Activated CD8-positive, alpha-beta memory T cell treated with anti-CD3 and anti-CD28 coated beads, Interleukin-2, amount 50 U/mL, for 48 hours (primary cell): ENCODE data around the gene ARG2.
A peak's percentile ranks its signal among the peaks of the same experiment; 100 is the strongest.
"Not testable (repeated sequence)": the region's sequence is repeated elsewhere in the genome, so short reads cannot be mapped to it uniquely, and the experiment has no call there.

Experiments
- DNase-seq: peaks from one replicate; pipeline ENCODE4 v3.0.0-alpha.2; 2020

The ARG2 gene

DNA sequence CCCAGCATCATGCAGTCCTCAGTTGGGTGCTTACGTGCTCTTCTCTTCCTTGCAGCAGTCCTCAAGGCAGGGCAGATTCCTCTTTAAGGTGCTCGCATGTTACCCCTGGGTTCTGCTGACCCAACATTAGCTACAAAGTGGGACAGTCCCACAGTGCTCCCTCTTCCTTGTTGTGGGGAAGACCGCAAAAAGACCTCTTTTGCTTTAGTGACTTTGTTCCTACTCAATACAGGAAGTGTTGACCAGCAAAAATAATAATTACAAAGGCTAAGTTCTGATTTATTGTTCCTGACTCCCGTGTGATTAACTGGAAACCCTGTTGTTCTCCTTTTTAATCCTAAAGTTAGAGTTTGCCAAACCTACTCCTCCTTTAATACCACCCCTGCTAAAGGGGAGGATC is 33.4 kb upstream of the ARG2 start:
- DNase-seq: no peak

DNA sequence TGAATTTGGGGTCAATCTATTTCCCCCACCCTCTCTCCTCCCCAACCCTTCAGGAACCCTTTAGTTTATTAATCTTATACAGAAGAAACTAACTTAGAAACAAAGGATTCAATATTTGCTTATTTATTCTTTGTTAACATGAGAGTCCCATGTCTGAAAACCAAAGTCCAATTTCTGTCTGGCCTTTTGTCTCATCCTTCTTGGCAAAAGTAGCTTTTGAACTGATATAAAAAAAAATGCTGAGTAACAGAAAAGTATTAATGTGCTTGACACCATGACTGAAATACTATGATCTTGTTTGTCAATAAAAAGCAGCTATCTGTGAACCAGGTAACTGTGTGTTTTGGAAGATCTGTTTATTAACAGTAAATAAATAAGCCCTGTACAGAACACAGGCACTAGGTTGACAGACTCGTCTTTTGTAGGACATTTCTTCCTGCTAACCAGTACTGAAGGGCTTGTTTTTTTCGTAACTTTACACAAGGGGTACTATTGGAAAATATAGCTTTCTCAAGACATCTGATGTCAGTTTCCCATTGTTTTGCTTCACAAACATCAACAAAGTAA is 30.4 kb upstream of the ARG2 start:
- DNase-seq: no peak

DNA sequence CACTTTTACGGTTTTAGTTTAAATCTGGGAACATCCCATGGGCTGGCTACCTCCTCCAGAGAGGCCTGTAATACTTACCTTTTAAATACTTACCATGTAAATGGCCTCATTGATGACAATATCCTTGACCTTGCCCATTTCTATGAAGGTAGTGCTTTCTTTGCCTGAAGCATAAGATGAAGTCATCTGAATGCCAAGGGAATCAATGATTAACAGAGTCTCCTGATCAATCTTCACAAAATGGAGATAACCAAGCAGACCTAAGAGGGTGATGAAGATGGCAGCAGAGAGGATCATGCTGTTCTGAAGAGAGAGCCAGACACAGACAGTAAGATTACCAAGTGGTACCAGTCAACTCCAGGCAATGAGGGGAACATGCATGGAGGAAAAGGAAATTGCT is 26.1 kb upstream of the ARG2 start:
- DNase-seq: not testable (repeated sequence)

DNA sequence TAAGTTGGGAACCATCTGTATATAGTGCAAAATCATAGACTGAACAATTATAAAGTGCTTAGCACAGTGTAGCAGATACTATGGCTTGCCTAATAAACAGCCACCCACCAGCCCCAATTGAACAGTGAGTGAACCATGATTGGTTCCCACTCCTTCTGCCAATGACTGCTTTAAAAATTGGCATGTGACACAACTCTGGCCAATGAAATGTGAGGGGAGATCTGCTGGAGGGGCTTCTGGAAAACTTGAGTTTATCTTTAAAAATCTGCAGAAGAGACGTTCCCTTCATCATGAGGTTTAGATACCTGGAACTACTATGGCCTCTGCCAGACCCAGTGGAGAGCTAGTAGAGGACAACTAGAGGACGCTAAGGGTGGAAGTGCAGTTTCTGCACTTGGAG is 24.3 kb upstream of the ARG2 start:
- no peak for DNase-seq

DNA sequence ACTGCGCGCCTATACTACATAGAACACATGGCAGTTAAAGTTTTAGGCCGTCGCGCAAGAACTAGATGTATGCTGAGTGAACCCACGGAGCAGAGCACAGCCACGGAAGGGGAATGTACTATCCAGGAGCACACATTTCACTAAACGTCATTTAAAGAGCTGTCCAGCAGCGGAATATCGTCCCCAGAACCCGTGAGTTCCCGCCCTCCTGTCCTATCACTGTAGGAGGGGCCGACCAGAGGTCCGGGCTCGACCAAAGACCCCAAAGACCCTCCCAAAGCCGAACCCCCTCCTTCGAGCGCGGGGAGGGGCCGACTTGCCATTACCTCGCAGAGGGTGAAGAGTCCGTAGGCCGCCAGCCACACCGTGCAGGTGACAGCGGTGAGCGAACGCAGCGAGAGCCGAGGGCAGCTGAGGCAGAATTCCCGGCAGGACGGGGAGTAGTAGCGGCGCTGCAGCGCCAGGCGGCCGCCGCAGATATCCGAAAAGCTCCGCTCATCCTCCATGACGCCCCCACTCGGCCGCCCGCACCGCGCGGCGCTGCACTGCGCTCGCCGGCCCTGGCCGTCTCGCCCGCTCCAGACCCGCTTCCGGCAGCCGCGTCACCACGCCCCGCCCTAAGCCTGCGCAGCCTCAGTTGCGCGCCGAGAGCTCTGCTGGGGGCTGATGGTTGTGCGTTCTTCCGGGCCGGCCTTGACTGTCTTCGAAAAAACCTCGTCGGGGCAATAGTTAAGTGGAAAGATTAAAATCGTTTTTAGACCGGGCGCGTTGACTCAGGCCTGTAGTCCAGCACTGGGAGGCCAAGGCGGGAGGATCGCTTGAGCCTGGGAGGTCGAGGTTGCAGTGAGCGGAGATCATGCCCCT is 19.8 kb upstream of the ARG2 start, which contains the start of gene PIGH:
TSS of gene PIGH (minus strand) at position 571 of the 864 bp plus-strand sequence. CDS start at position 506, 65 bp downstream.
- DNase-seq: peak; percentile 97

DNA sequence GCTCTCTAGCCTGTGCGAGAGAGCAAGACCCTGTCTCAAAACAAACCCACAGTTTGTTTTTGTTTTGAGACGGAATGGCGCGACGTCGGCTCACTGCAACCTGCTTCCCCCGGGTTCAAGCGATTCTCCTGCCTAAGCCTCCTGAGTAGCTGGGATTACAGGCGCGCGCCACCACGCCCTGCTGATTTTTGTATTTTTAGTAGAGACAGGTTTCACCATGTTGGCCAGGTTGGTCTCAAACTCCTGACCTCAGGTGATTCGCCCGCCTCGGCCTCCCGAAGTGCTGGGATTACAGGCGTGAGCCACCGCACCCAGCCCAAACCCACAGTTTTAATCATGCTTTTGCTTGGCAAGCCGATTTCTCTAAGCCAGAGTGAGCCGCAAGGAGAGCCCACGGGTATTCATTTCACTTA is 19.2 kb upstream of the ARG2 start:
- not testable (repeated sequence) for DNase-seq

DNA sequence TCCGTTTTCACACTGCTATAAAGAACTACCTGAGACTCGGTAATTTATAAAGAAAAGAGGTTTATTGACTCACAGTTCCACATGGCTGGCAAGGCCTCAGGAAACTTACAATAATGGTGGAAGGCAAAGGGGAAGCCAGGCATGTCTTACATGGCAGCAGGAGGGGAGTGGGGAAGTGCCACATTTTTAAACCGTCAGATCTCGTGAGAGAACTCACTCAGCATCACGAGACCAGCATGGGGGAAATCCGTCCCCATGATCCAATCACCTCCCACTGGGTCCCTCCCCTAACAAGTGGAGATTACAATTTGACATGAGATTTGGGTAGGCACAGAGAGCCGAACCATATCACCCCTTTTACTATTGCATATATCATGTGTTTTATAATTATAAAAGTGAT is 17.6 kb upstream of the ARG2 start:
- no peak for DNase-seq

DNA sequence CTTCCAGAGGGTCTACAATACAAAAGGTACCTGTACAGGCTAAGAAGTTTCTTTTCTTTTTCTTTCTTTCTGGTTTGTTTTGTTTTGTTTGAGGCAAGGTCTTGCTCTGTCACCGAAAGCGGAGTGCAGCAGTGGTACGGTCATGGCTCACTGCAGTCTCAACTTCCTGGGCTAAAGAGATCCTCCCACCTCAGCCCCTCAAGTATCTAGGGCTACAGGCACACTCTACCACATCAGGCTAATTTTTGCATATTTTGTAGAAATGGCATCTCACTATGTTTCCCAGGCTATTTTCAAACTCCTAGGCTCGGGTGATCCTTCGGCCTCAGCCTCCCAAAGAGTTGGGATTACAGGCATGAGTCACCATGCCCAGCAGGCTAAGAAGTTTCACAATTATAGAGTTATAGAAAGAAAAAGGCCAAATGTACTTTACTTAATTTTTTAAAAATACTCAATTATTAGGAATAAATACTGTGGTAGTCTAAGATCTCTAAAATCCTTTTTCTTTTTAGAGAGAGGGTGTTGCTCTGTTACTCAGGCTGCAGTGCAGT is 16.6 kb upstream of the ARG2 start:
- no peak for DNase-seq

DNA sequence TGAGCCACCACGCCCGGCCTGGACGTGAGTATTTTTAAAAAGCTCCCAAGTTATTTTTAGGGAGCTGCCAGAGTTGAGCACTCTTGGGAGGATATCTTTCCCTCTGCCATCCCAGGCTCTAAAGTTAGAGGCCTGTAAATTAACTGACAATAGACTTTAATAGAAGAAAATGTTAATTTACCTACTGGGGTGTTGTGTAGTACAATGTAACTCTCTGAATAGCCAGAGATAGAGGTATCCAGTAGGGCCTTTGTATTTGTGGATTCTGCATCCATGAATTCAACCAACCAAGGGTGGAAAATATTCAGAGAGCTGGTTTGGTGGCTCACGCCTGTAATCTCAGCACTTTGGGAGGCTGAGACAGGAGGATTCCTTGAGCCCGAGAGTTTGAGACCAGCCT is 12.1 kb upstream of the ARG2 start:
- DNase-seq: no peak

DNA sequence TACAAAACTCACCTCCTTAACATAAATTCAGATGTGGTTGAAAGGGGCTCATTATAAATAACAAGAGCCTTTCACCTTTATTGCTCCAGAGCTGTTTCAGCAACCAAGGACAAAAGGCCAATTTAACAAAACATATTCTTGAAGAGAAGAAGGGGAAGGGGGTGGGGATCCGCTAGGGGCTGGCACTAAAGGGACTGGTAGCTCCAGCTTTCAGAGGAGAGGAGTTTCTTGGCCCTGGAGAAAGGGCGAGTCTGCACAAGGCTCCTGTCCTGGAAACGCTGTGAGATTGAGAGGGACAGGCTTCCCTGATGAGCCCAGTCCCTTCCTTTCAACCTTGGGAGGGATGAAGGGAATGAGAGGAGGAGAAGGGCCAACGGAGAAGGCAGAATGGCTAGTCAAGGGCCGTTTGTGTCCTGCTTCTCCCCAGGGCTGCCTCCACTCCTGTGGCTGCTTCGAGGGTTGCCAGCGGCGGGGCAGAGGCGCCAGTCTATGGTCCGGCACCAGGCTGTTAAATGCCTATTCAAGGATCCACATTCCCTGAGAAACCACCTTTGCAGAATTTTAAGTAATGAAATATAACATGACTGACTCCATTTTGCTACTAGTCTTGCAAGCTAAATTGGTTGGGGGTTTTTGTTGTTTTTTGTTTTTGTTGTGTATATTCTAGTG is 9.9 kb upstream of the ARG2 start:
- DNase-seq: no peak

DNA sequence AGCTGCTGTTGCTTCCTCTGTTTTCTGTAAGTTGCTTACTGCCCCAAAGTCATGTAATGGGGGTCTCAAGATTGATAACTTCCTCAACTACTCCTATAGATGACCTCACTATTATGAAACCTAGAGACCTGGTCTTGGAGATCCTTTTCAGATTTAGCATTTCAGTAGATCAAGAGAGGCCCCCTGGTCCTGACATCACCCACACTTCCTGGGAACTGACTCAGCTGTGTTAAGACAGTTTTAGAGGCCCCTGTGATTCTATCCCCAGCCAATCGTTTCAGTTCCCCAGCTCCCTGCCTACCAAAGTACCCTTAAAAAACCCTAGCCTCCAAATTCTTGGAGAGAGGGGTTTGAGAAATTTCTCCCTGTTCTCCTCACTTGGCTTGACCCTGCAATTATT is 9.2 kb upstream of the ARG2 start:
- DNase-seq: no peak

DNA sequence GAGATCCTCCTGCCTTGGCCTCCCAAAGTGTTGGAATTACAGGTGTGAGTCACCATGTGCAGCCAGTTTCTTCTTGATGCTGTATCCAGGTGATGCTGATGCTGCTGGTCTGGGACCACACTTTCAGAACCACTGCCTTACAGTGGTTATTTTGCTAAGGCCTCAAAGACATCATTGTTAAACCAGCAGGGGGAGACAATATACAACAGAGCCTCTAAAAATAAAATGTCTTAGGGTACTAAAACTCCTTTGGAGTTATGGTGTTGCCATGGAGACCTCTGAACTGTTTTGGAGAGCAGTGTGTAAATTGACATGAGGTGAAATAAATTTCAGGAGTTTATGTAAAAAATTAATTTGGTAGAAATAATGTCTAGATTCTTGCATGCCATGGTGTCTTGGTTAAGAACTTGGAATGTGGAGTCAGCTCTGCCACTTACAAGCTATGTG is 1.1 kb upstream of the ARG2 start:
- peak; percentile 56 for DNase-seq

DNA sequence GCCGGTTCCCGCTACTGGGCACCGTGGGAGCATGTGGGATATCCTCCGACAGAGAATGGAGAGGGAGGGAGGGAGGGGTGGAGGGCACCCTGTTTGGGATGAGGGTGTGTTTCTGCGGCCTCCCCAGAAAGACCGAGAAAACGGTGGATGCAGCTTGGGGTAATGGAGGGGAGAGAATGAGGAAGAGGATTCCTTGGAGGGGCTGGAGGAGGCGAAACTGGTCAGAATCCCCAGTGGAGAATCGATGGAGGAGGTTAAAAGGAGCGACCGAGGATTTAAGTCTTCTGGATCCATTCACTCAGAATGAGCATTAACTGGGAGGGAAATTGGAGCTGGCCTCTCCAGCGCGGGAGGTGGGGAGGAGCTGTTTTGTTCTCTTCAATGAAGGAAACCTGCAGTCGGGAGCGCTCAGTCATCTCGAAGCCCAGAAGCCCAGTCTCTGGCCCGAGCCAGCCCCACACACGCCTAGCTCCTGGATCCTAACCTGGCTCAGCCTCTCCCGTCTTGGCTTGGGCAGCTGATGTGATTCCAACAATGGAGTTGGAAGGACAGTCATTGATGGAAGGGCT is 581 bp downstream of the ARG2 start:
- DNase-seq: peak; percentile 55

DNA sequence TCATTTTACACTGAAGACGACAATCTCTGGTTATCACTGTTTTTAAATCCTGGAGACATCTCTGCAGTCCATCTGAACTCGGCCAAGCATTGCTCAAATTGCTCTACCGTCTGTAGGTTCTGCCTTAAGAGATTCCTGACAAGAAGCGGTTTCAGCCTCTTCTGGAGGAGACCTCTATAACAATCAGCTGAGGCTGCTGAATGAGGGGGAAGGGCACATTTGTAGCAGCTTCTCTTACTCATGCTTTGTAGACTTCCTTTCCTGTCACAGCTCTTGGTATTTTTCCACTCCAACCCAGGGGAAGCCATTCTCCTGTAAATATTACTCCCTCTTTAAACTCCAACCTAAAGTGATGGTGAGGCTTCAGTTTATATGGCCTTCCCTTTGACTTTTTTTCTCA is 3.0 kb downstream of the ARG2 start:
- no peak for DNase-seq

DNA sequence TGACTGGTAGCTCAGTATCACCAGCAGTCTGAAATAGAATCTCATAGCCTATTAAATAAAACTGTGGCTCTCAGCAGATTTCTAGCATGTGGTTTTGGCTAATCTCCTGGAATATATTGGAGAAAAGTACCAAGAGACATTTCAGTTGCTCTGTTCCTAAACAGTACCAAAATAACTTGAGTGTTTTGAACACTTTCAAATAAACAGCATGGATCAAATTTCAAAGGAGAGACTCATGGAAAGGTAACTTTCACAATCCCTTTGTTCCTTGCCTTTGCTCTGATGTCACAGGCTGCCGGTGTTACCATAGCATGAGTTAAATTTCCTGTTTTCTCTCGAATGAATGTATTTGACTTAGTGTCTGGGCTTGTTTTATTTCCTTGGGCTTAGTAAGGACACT is 3.4 kb downstream of the ARG2 start:
- no peak for DNase-seq

DNA sequence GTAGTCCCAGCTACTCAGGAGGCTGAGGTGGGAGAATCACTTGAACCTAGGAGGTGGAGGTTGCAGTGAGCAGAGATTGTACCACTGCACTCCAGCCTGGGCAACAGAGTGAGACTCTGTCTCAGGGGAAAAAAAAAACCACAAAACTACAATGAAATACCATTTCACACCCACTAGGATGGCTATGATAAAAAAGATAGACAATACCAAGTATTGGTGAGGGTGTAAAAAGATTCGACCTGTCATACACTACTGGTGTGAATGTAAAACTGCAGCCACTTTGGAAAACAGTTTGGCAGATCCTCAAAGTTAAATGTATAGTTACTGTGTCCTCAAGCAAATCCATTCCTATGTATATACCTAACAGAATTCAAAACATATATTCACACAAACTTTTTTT is 6.4 kb downstream of the ARG2 start:
- not testable (repeated sequence) for DNase-seq

DNA sequence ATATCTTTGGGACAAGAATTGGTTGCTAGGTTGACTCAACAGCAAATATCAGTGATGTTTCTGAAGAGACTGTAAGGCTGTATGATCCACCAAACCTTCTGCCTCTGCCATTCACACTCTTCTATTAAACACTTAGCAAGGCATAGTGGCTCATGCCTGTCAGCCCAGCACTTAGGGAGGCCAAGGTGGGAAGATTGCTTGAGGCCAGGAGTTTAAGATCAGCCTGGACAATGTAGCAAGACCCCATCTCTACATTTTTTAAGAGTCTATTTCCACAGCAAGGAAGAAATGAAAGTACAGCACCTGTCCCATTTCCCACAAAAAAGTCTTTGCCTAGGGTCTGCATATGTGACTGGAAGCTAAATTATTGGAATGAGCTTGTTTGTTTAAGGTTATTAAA is 7.8 kb downstream of the ARG2 start:
- DNase-seq: no peak

DNA sequence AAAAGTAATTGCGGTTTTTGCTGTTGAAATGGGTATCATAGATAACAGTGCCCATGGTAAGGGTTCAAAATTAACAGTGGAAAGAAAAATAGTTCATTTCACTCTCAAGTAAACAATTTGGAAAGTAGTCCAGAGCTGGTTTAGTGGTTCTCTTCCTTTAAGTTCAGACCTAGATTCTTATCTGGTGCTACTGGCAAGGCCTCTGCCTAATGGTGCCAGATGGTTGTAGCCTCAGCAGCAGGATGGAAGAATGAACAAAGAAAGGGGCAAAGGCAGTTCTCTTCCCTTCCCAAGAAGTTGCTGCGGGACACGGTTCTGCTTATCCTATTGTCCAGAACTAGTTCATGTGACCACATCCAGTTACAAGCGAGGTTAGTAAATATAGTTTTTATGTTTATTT is 10.5 kb downstream of the ARG2 start:
- DNase-seq: no peak

DNA sequence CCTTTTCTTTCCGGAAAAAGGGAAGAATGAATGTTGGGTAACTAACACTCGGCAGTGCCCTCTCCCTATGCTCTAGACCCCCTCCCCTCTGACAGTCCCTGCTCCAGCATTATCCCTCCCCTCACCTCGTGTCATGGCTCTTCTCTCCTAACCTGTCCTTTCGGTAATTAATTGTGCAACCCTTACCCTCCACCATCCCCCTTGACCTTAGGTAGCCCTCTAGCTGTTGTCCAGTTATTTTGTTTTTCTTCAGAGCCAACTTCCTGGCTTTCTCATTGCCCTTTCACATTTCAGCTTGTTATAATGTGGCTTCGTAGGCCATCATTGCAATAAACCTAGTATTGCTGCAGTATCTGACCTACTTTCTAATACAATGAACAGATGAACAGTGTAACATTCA is 11.2 kb downstream of the ARG2 start:
- no peak for DNase-seq

DNA sequence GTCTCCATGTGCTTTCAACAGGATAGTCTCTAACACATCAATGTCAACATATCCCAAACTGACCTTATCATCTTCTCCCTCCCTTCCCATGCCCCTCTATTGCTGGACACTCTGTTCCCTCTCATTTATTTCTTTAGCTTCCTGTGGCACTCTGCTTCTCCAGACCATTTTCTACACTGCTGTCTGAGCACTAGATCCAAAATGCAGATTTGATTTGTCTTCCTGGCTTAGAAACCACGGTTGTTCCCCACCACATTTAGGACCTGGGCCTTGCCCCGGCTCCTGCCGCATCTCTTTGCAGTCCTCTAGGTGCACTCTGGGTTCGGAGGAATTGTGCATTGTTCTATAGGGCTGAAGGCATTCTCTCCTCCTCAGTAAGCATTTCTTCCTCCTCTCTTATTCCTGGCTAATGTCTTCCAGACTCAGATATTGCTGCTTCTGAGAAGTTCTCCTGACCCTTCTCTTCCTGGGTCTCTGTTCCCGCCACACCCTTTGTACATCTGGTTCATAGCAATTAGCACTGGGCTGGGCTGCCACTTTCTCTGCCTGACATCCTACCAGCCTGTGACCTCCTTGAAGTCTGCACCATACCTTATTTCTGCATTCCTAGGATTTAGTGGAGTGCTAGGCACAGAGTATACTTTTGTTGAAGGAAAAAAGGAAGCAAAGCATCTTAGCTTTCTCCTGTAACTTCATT is 13.9 kb downstream of the ARG2 start:
- no peak for DNase-seq

DNA sequence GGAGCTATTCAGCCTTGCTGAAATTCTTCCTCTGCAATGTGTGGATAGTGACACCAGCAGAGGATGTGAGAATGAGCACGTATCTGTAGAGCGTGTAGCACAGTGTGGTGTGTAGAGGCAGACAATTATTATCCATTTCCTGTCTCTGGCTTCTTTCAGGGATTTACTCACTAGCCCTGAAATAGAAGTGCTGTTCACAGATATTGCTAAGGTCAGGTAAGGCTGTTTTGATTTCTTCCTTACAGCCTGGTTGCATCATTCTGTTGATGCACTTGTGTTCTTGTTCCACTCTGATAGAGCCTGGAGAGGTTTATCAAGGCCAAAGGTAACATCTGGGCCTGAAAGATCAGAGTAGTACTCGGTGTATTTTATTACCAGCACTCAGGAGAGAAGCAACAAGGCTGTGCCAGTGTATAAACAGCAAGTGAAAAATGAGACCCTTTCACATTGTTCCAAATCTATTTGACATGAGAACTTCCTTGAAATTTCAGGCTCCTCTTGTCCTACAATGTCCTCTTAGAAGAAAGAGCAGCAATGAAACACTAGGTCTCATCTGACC is 16.7 kb downstream of the ARG2 start:
- DNase-seq: no peak

DNA sequence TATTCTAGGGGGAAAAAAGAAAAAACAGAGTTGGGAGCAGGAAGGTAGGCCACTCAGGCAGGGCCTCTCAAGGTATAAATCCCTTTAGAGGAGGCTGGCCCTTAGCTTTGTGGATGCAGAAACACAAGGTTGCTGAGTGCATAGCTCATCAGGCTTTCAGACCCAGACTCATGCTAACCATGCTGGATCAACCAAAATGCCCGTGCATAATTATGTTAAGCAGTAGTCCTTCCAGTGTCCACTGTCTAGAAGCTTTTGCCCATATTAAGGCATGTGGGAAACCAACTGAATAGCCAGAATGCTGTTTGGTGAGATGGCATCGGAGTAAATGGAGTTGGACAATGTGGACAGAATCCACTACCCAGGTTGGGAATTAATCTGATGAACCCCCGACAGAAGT is 18.9 kb downstream of the ARG2 start:
- no peak for DNase-seq
